Measurements from ENCODE around the gene VEZF1. TPM values are rescaled to one million over a fixed set of nuclear protein-coding genes. Genes with fewer than 3 reads are reported as not detected.

Gene VEZF1
- total and polyA plus RNA-seq, 4 donors: 21.2 to 59.8 (median 42.5) TPM

DNA sequence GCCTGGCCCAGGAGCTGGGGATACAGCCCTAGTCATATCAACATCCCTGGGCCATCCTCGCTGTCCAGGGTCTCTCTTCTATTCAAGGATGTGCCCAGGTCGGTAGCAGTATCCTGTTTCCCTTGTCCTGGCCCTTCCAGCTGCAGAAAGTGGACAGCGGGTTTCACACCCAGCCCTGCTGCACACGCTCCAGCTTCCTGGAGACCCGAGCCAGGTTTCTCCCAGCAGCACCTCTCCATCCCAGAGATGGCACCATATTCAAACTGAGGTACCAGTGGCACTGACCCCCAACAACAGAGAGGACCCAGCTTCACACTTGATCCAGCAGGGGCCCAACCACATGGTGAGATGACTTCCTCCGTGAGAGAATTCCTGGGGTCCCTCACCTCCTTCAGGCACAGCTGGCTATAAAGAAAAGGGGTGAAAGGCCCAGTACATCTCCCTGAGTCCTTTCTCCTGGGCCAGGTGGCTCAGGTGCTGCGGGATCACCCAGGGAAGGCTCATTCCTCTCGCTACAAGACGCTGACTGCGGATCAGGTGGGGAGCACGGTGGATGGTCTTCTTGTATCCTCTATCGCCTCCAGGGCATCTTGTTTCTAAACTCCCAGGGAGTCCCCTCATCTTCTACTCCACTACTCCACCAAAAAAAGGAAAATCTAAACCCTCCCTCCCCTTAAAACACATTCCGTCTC, 34.2 kb downstream of the VEZF1 start:
- peaks cover 0 to 2% of the 10 kb centered on the region in 2 donors for H3K4me1 ChIP-seq (ENCODE audit: control insufficient read depth in 1 of 2, insufficient read depth in 2 of 2, low read length in 2 of 2)
- peak overlapping the region; percentile 92 to 94 for H3K4me3 ChIP-seq (ENCODE audit: low read length in 2 of 2)
- ATAC-seq (ENCODE audit: low FRiP score) (no peak), DNase-seq (peak in 1 of 2 donors; percentile 55)
- no peaks in the 10 kb centered on the region for H3K36me3 ChIP-seq (ENCODE audit: control insufficient read depth in 1 of 2, insufficient read depth in 2 of 2, low read length in 1 of 2)
- intact Hi-C loops (cut with DNase I): loop anchor here (1.0 to 5.0 kb wide), 3 partner anchors 33 to 77 kb away; partner anchors contain the start of gene VEZF1 (in 2 of the 2)
- H3K27me3 ChIP-seq (ENCODE audit: control insufficient read depth in 1 of 2, insufficient read depth in 2 of 2, low read length in 1 of 2): no peaks in the 10 kb centered on the region
- 74% methylated on average over 13 of the region's 13 CpGs for WGBS, 2 donors
- H3K9me3 ChIP-seq (ENCODE audit: control insufficient read depth, low read length): no peaks in the 10 kb centered on the region
- peak overlapping the region in 1 of 2 donors; percentile 65 for H3K27ac ChIP-seq (ENCODE audit: low read depth in 1 of 2, low read length in 2 of 2)

DNA sequence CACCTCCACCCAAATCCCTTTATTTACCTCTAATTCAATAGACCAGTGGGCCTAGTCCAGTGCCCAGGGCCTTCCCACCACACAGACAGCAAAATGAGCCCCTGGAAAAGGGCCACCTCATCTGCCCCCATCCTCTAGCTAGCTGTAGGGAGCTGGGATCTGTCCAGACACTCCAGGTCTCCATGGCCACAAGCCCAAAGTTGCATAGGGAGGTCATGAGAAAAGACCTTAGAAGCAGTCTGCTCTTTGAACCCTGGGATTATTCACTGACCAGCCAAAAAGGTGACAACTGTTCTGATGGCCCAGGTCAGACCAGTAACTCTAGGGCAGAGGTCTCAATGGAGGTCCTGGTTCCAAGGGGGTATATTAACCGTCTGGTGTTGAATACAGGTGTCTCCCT, 34.8 kb downstream of the VEZF1 start:
- DNase-seq: peak in 1 of 2 donors; percentile 12
- Histone ChIP-seq H3K36me3 (ENCODE audit: control insufficient read depth in 1 of 2, insufficient read depth in 2 of 2, low read length in 1 of 2) (no peaks in the 10 kb centered on the region), H3K9me3 (ENCODE audit: control insufficient read depth, low read length) (no peaks in the 10 kb centered on the region), H3K27me3 (ENCODE audit: control insufficient read depth in 1 of 2, insufficient read depth in 2 of 2, low read length in 1 of 2) (no peaks in the 10 kb centered on the region), H3K4me1 (ENCODE audit: control insufficient read depth in 1 of 2, insufficient read depth in 2 of 2, low read length in 2 of 2) (peaks cover under 1 to 2% of the 10 kb centered on the region in 2 donors), H3K4me3 (ENCODE audit: low read length in 2 of 2) (no peak overlapping the region), H3K27ac (ENCODE audit: low read depth in 1 of 2, low read length in 2 of 2) (peak overlapping the region in 1 of 2 donors; percentile 65)
- 83 to 86% methylated on average over 1 of the region's 1 CpG for WGBS, 2 donors
- intact Hi-C loops (cut with DNase I): loop anchor here (5.0 kb wide), 2 partner anchors 34 to 76 kb away; partner anchors contain the start of gene VEZF1 (in 2 of the 2)
- ATAC-seq (ENCODE audit: low FRiP score): no peak

DNA sequence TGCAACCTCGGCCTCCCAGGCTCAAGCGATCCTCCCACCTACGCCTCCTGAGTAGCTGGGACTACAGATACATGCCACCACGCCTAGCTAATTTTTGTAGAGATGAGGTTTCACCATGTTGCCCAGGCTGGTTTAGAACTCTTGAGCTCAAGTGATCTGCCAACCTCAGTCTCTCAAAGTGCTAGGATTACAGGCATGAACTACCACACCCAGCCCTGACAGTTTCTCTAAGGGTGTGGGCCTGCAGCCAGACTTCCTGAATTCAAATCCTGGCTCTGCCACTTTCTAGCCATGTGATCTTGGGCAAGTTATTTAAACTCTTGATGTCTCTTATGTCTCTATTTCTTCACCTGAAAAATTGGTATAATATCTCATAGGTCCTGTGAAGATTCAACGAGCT, 38.4 kb downstream of the VEZF1 start:
- no peak for ATAC-seq (ENCODE audit: low FRiP score)
- WGBS, 2 donors: 95 to 96% methylated on average over 5 of the region's 5 CpGs
- H3K4me1 ChIP-seq (ENCODE audit: control insufficient read depth in 1 of 2, insufficient read depth in 2 of 2, low read length in 2 of 2): peaks cover 2 to 5% of the 10 kb centered on the region in 2 donors
- intact Hi-C loops (cut with DNase I): loop anchor here (5.0 kb wide), 2 partner anchors 38 to 72 kb away; partner anchors contain the start of gene VEZF1 (in 2 of the 2)
- DNase-seq: peak; percentile 37 to 62
- H3K4me3 ChIP-seq (ENCODE audit: low read length in 2 of 2): no peak overlapping the region
- H3K27me3 ChIP-seq (ENCODE audit: control insufficient read depth in 1 of 2, insufficient read depth in 2 of 2, low read length in 1 of 2): no peaks in the 10 kb centered on the region
- H3K9me3 ChIP-seq (ENCODE audit: control insufficient read depth, low read length): no peaks in the 10 kb centered on the region
- no peaks in the 10 kb centered on the region for H3K36me3 ChIP-seq (ENCODE audit: control insufficient read depth in 1 of 2, insufficient read depth in 2 of 2, low read length in 1 of 2)
- H3K27ac ChIP-seq (ENCODE audit: low read depth in 1 of 2, low read length in 2 of 2): no peak overlapping the region

DNA sequence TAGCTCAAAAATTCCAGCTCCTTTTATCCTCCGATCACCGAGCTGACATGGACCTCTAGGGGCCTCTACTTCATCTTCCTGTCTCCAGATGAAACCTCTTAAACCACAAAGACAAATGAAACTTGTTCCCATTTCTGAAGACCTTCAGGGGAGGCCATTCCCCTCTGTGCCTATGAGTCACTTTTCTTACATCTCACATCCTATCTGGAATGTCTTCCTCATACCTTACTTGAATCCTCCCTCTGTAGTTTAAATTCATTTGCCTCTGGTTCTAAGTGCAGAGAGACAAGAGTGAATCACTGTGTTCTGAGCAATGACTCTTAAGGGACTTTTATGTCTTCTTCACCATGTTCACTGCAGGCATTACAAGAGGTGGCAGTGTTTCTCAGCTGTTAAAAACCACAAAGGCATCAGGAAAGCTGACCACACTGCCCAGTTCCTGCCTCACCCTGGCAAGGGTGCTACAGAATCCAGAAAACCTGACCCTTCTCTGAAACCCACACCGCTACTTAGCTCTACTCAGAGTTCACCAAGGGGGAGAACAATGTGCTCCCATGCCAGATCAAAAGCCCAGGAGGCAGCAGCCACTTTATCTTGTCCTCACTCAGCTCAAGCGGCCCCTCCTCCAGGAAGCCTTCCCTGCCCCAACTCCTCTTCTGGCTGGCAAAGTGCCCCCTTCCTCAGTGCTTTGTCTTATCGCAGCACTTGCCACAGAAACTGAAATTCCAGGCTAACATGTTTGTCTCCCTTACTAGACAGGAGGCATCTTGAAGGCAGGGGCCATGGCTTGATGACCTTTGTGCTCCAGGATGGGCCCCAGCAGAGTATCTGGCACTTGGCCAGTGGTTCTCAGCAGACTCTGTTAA, 39.3 kb downstream of the VEZF1 start:
- WGBS, 2 donors: 61 to 72% methylated on average over 5 of the region's 5 CpGs
- H3K4me3 ChIP-seq (ENCODE audit: low read length in 2 of 2): no peak overlapping the region
- H3K9me3 ChIP-seq (ENCODE audit: control insufficient read depth, low read length): no peaks in the 10 kb centered on the region
- no peaks in the 10 kb centered on the region for H3K27me3 ChIP-seq (ENCODE audit: control insufficient read depth in 1 of 2, insufficient read depth in 2 of 2, low read length in 1 of 2)
- no peaks in the 10 kb centered on the region for H3K36me3 ChIP-seq (ENCODE audit: control insufficient read depth in 1 of 2, insufficient read depth in 2 of 2, low read length in 1 of 2)
- ATAC-seq (ENCODE audit: low FRiP score) (peak; percentile 42), DNase-seq (peak in 1 of 2 donors; percentile 72)
- intact Hi-C loops (cut with DNase I): no loop called here
- peaks cover 2 to 5% of the 10 kb centered on the region in 2 donors for H3K4me1 ChIP-seq (ENCODE audit: control insufficient read depth in 1 of 2, insufficient read depth in 2 of 2, low read length in 2 of 2)
- H3K27ac ChIP-seq (ENCODE audit: low read depth in 1 of 2, low read length in 2 of 2): peak overlapping the region; percentile 36 to 84

DNA sequence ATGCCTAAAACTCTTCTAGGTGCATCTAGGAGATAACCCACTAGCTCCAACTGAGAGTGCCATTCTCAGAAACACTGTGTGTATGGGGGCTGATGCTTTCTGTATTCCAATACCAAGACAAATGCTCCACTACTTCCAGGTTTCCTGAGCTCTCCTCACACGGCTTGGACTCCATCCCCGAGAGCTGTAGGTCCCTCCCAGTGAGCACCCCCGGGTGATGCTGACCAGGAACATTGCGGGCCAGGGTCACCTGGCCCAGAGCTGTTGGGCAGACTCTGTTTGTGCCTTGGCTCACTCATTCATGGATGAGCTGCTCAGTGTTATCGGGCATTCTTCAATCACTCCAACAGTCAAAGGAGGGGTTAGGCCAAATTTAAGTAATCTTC, 39.9 kb downstream of the VEZF1 start:
- peak overlapping the region; percentile 36 to 78 for H3K27ac ChIP-seq (ENCODE audit: low read depth in 1 of 2, low read length in 2 of 2)
- H3K36me3 ChIP-seq (ENCODE audit: control insufficient read depth in 1 of 2, insufficient read depth in 2 of 2, low read length in 1 of 2): no peaks in the 10 kb centered on the region
- H3K27me3 ChIP-seq (ENCODE audit: control insufficient read depth in 1 of 2, insufficient read depth in 2 of 2, low read length in 1 of 2): no peaks in the 10 kb centered on the region
- intact Hi-C loops (cut with DNase I): no loop called here
- H3K9me3 ChIP-seq (ENCODE audit: control insufficient read depth, low read length): no peaks in the 10 kb centered on the region
- WGBS, 2 donors: 79 to 87% methylated on average over 5 of the region's 5 CpGs
- H3K4me1 ChIP-seq (ENCODE audit: control insufficient read depth in 1 of 2, insufficient read depth in 2 of 2, low read length in 2 of 2): peaks cover 2 to 5% of the 10 kb centered on the region in 2 donors
- no peak for ATAC-seq (ENCODE audit: low FRiP score)
- peak in 1 of 2 donors; percentile 34 for DNase-seq
- H3K4me3 ChIP-seq (ENCODE audit: low read length in 2 of 2): no peak overlapping the region

DNA sequence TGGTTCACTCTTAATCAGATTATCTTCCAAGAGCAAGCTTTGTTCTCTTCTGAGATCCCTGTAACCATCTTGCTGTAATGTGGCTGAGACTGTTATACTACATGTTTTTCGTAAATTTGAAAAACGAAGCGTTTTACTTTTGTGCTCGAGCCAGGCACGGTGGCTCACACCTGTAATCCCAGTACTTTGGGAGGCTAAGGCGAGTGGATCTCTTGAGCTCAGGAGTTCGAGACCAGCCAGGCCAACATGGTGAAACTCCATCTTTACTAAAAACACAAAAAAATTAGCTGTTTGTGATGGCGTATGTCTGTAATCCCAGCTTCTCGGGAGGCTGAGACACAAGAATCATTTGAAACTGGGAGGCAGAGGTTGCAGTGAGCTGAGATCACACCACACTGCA, 40.7 kb downstream of the VEZF1 start:
- DNase-seq (peak in 1 of 2 donors; percentile 5), ATAC-seq (ENCODE audit: low FRiP score) (no peak)
- no peak overlapping the region for H3K27ac ChIP-seq (ENCODE audit: low read depth in 1 of 2, low read length in 2 of 2)
- H3K9me3 ChIP-seq (ENCODE audit: control insufficient read depth, low read length): no peaks in the 10 kb centered on the region
- whole genome bisulfite sequencing, 2 donors: 86 to 89% methylated on average over 9 of the region's 9 CpGs
- intact Hi-C loops (cut with DNase I): no loop called here
- H3K4me1 ChIP-seq (ENCODE audit: control insufficient read depth in 1 of 2, insufficient read depth in 2 of 2, low read length in 2 of 2): peaks cover 2 to 5% of the 10 kb centered on the region in 2 donors
- no peaks in the 10 kb centered on the region for H3K36me3 ChIP-seq (ENCODE audit: control insufficient read depth in 1 of 2, insufficient read depth in 2 of 2, low read length in 1 of 2)
- H3K27me3 ChIP-seq (ENCODE audit: control insufficient read depth in 1 of 2, insufficient read depth in 2 of 2, low read length in 1 of 2): no peaks in the 10 kb centered on the region
- H3K4me3 ChIP-seq (ENCODE audit: low read length in 2 of 2): no peak overlapping the region

DNA sequence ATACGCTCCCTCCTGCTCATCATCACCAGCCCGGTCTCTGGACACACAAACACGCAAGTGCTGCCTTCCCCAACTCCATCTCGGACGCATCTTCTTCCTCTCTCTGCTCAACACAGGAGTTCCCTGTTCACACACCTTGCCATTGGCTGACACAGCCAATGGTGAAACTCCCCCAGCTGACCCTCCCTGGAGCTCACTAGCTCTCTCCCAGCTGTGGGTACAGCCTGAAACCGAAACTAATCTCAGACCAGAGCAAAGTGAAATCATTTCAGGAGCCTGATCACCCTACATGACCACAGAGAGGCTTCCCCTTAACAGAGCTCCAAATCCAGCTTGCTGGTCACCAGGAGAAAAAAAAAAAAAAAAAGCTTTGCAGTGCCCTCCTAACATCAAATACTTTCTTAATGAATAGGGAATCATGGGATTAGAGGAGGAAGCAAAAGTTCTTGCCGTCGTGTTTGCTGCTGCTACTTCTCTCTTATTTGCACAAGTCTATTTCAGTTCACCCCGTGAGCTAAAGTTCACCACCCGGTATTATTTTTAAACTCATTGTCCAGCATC, 41.2 kb downstream of the VEZF1 start:
- ATAC-seq (ENCODE audit: low FRiP score): peak; percentile 78
- DNase-seq: peak in 1 of 2 donors; percentile 54
- Histone ChIP-seq H3K9me3 (ENCODE audit: control insufficient read depth, low read length) (no peaks in the 10 kb centered on the region), H3K27ac (ENCODE audit: low read depth in 1 of 2, low read length in 2 of 2) (peak overlapping the region in 1 of 2 donors; percentile 4), H3K4me1 (ENCODE audit: control insufficient read depth in 1 of 2, insufficient read depth in 2 of 2, low read length in 2 of 2) (peaks cover 4 to 5% of the 10 kb centered on the region in 2 donors), H3K27me3 (ENCODE audit: control insufficient read depth in 1 of 2, insufficient read depth in 2 of 2, low read length in 1 of 2) (no peaks in the 10 kb centered on the region), H3K4me3 (ENCODE audit: low read length in 2 of 2) (no peak overlapping the region), H3K36me3 (ENCODE audit: control insufficient read depth in 1 of 2, insufficient read depth in 2 of 2, low read length in 1 of 2) (no peaks in the 10 kb centered on the region)
- 39 to 41% methylated on average over 10 of the region's 10 CpGs for WGBS, 2 donors
- intact Hi-C loops (cut with DNase I): no loop called here

DNA sequence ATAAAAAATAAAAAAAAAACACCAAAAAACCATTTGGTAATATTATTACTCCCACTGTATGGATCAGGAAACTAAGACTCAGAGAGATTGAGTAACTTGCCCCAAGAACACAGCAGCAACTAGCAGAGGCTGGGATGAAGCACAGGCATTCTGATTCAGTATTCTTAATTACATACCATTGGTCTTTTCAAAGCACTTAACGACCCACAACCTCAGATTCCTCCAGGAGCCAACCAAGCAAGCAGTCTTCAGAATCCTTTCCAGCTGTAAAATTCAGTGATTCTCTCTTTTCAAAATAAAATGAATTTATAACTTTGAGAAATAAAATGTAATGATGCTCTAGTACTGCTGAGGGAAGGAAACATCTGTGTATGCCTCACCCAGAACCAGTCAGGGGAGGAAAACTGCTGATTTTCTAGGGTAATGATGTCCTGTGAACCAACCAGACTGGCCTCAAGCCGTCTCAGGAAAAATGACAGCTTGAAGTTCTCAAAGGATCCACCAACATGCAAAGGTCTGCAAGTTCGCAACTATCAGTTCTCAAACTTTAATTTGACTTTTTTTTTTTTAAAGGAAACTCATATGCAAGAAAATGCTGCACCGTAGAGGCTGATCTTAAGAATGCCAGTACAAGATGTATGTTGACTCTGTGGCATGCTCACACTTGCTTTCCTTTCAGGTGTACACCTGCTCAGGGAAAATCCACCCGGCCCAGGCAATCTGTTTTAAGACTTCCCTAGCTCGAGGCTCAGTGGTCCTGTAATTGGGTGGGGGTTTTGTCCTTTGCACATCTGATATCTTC, 41.9 kb downstream of the VEZF1 start:
- no peak for DNase-seq
- 55 to 56% methylated on average over 6 of the region's 6 CpGs for WGBS, 2 donors
- intact Hi-C loops (cut with DNase I): no loop called here

More for the DNA sequence above, 41.9 kb downstream of the VEZF1 start:
- ATAC-seq (ENCODE audit: low FRiP score): no peak
- H3K27me3 ChIP-seq (ENCODE audit: control insufficient read depth in 1 of 2, insufficient read depth in 2 of 2, low read length in 1 of 2): no peaks in the 10 kb centered on the region
- H3K9me3 ChIP-seq (ENCODE audit: control insufficient read depth, low read length): no peaks in the 10 kb centered on the region
- no peaks in the 10 kb centered on the region for H3K36me3 ChIP-seq (ENCODE audit: control insufficient read depth in 1 of 2, insufficient read depth in 2 of 2, low read length in 1 of 2)
- H3K4me1 ChIP-seq (ENCODE audit: control insufficient read depth in 1 of 2, insufficient read depth in 2 of 2, low read length in 2 of 2): peaks cover 7 to 12% of the 10 kb centered on the region in 2 donors
- no peak overlapping the region for H3K4me3 ChIP-seq (ENCODE audit: low read length in 2 of 2)
- H3K27ac ChIP-seq (ENCODE audit: low read depth in 1 of 2, low read length in 2 of 2): peak overlapping the region in 1 of 2 donors; percentile 4
